22Rv1 (cell line): Measurements from ENCODE around the gene KCNT1.

ENCODE experiments used
- CTCF ChIP-seq: fragments of 450-650 bp; IDR thresholded peaks from 2 replicates; pipeline ENCODE4 v1.5.1; 2017; ENCODE audit warnings: mild to moderate bottlenecking
- ZFX ChIP-seq: fragments of 450-650 bp; IDR thresholded peaks from 2 replicates; pipeline ENCODE4 v1.6.1; 2017; ENCODE audit warnings: antibody characterized with exemption, borderline replicate concordance

GRCh38 chr9:135716045-135716444, 14.1 kb downstream of the KCNT1 start:
- TF ChIP-seq CTCF, result no peak
- TF ChIP-seq ZFX, result no peak
